NCI-H1436 (cell line): Measurements from ENCODE around the gene IGFALS.

ENCODE experiments used
- DNase-seq: peaks from one replicate; lab custom pipeline; 2025; lab: John Stamatoyannopoulos, UW

Gene IGFALS

GRCh38 chr16:1793578-1794220 lies at the start of gene IGFALS:
IGFALS (minus strand) TSS chr16:1793705; CDS start chr16:1793652, 53 bp downstream.
- DNase-seq: no peak

- no peak for DNase-seq
Observed at GRCh38 chr16:1839554-1839953, 46.0 kb upstream of the IGFALS start.

- DNase-seq: no peak
Observed at GRCh38 chr16:1834096-1834495, 40.6 kb upstream of the IGFALS start.

DNA sequence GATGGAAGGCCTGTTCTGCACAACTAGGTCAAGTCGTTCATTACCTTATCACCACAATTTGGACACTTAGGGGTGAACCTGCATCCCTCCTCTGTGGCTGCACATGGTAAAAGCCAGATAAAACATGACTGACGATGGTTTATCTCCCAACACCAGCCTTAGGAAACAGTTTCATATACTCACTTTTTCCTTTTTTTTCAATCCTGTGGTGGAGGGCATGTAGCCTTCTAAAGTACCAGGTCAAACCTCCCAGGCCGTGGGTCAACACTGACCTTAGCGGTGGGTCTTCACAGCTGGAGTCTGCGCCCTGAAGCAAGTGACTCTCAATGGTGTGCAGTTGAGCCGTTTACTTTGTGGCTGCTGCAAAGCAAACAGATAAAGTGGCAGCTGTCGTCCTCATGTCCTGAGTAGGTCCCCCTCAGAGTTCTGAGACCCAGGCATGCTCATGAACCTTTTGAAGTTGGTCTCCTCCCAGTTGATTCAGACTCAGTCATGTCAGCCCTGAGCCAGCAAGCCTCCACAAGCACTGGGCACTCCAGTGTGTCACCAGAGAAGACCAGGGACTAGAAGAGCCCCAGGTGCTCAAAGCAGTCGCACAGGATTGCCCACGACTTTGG lies 39.4 kb upstream of the IGFALS start:
- DNase-seq: no peak

- no peak for DNase-seq
Observed at GRCh38 chr16:1831186-1832075, 37.9 kb upstream of the IGFALS start.

DNA sequence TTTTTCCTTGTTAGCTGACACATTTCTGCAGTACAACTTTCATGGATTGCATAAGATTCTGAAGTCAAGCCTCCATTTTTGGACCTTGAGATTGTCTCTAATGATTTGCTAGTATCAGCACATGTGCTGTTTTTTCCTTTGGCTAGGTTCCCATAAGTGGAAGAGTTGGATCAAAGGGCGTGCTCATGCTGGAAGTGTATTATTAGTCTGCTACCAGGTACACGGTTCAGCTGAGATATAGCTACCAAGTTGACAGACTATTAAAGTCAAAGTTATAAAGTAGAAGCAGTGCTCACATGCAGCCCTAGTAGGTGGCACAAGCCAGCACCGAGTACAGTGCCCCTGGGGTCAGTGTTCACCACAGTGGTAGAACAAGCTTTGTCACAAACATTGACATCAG lies 36.7 kb upstream of the IGFALS start:
- DNase-seq: no peak

GRCh38 chr16:1828645-1829410 lies 35.3 kb upstream of the IGFALS start:
- DNase-seq: no peak

- peak; percentile 78 for DNase-seq
Observed at GRCh38 chr16:1826691-1827573, 33.4 kb upstream of the IGFALS start, which contains the start of the genes FAHD1 and HAGH. FAHD1 (plus strand) TSS chr16:1827206; CDS start chr16:1827239, 33 bp downstream. HAGH (minus strand) TSS chr16:1826825; CDS start chr16:1826787, 38 bp downstream.

DNA sequence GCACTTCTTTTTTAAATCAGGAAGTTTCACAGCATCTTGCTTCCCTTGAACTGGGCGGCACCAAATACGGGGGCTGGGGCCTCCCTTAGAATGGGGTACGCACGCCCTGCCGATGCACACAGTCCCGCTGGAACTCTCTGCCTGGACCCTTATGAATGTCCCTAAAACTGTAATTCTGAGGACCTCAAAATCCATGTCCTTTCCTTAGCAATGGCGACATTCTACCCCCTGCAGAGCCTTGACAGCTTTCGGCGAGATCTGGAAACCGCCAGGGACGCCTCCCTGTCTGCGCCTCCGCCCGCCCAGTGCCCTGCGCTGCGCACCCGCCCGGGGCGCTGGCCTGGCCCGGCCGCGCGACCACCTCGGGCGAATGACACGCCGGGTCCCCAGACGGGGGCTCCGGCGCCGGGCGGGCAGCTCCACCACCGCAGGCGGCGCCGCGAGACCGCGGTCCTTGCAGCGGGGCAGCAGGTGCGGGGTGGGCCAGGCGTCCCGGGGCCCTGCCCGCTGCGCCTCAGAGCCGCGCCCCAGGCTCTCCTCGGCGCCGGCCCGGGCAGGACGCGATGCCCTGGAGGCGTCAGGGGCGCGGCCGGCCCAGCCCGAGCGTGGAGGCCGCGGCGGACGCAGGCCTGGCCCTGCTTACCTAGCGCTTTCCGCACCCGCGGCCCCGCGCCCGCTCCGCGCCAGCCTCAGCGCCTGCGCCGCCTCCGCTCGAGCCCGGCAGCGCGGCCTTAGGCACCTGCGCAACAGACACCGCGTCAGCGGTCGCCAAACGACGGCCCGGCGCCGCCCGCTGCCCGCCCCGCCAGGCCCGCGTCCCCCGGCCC lies 32.6 kb upstream of the IGFALS start:
- DNase-seq: peak; percentile 56

DNA sequence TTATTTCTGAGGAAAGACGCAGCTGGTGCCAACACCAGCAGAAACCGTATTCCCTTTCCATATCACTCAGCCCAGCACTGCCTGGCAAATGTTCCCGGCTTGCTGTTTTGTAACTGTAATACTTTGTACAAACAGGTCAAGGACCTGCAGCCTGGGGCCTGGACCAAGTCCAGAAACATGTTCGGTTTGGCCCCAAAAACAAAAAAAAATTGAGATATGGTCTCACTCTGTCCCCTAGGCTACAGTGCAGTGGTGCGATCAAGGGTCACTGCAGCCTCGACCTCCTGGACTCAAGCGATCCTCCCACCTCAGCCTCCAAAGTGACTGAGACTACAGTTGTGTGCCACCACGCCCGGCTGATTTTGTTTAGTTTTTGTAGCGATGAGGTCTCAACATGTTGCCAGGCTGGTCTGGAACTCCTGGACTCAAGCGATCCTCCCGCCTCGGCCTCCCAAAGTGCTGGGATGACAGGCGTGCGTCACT lies 31.9 kb upstream of the IGFALS start:
- no peak for DNase-seq

GRCh38 chr16:1823821-1824220 lies 30.3 kb upstream of the IGFALS start:
- DNase-seq: no peak

DNA sequence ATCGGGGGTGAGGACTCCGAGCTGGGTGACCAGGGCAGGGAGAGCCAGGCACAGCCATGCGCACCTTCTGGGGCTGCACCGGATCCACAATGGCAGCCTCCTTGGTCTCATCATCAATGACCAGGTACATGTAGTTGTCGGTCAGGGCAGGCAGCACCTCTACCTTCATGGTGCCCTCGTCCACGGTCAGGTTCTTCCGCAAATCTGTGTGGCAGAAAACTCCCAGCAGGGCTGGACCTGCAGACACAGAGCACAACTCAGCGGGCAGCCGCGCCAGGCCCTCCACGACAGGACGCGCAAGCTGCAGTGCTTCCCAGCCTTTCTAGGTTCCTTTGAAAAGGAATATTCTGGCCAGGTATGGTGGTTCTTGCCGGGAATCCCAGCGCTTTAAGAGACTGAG lies 29.3 kb upstream of the IGFALS start:
- DNase-seq: no peak

DNA sequence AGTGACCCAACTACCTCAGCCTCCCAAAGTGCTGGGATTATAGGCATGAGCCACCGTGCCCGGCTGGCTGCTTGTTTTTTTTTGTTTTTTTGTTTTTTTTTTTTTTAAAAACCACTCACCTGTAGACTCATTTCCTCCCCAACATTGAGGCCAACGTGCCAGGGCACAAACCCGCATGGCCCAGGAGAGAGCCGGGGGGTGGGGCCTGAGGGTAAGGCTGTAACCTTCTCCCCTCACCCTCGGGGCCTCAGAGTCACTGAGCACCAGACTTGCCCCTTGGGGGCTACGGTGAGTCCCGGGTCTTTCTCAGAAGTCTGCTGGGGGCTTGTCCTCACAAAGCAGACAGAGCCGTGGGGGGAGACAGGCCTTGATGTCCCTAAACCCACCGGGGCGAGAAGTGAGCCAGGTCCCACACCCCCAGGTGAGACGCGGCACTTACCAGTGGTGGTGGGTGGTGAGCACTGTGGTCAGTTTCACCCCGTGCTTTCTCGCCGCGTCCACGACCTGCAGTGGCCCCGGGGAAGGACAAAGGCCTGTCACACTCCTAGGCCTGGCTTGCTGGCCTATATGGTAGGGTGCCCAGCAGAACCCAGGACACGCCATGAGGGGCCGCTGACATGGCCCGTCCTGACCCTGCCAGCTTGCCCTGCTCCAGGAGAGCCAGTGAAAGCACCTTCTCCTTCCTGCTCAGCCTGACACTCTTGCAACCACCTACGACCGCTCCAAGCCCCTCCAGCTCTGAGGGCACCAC lies 28.5 kb upstream of the IGFALS start:
- no peak for DNase-seq

- no peak for DNase-seq
Observed at GRCh38 chr16:1820946-1821290, 27.4 kb upstream of the IGFALS start.

- DNase-seq: no peak
Observed at GRCh38 chr16:1820096-1820945, 26.8 kb upstream of the IGFALS start.

GRCh38 chr16:1819611-1820010 lies 26.1 kb upstream of the IGFALS start:
- no peak for DNase-seq

GRCh38 chr16:1818873-1819525 lies 25.5 kb upstream of the IGFALS start:
- no peak for DNase-seq
